Heart right ventricle (tissue), 16 donors: ENCODE measurements around the gene CASP2. TPM values are rescaled to one million over a fixed set of nuclear protein-coding genes. Genes with fewer than 3 reads are reported as not detected.

Source experiments
- ATAC-seq, 8 donors: fragments of 200-7000 bp; cut with Tn5 transposase; one replicate each; pipeline ENCODE4 v1.9.1; 2020; ENCODE audit warnings: mild to moderate bottlenecking in 8 of 8, moderate library complexity in 8 of 8, moderate number of reproducible peaks in 1 of 8
- DNase-seq, 2 donors: peaks; one replicate each; pipeline ENCODE4 v3.0.0-alpha.2; 2020
- H3K27ac ChIP-seq, 10 donors: fragments of 200-600 bp; sonication (generic) in 2 of 10; one replicate each; pipeline versions ENCODE4 v1.5.0 to v1.8.0; 2020 to 2022; ENCODE audit warnings: mild to moderate bottlenecking in 3 of 10
- H3K27me3 ChIP-seq, 7 donors: fragments of 200-600 bp; one replicate each; pipeline ENCODE4 v1.8.0; 2021 to 2022; ENCODE audit warnings: mild to moderate bottlenecking in 2 of 7
- H3K36me3 ChIP-seq, 9 donors: fragments of 200-600 bp; sonication (generic) in 1 of 9; one replicate each; pipeline versions ENCODE4 v1.5.0 to v1.8.0; 2020 to 2022; ENCODE audit warnings: mild to moderate bottlenecking in 2 of 9
- H3K4me1 ChIP-seq, 9 donors: fragments of 200-600 bp; sonication (generic) in 1 of 9; one replicate each; pipeline versions ENCODE4 v1.5.0 to v1.8.0; 2020 to 2022; ENCODE audit warnings: mild to moderate bottlenecking in 4 of 9
- H3K4me3 ChIP-seq, 10 donors: fragments of 200-600 bp; sonication (generic) in 2 of 10; one replicate each; pipeline versions ENCODE4 v1.5.0 to v1.8.0; 2020 to 2022; ENCODE audit warnings: mild to moderate bottlenecking in 7 of 10, moderate library complexity in 2 of 10
- H3K9me3 ChIP-seq, 11 donors: fragments of 200-600 bp in 10 of 11; sonication (generic) in 2 of 11; one replicate each; pipeline versions ENCODE4 v1.5.0 to v1.8.0; 2013 to 2022; ENCODE audit warnings: mild to moderate bottlenecking in 2 of 11, control low read depth in 1 of 11, moderate library complexity in 1 of 11
- CTCF ChIP-seq, 9 donors: fragments of 200-600 bp; sonication (generic) in 2 of 9; IDR thresholded peaks; one replicate each; pipeline versions ENCODE4 v1.5.0 to v1.8.0; 2021 to 2022; ENCODE audit warnings: antibody characterized with exemption in 9 of 9, mild to moderate bottlenecking in 5 of 9, moderate library complexity in 1 of 9
- WGBS, 2 donors: extraction: QIAGEN DNeasy Blood & Tissue Kit; methylation state at CpG; one replicate each; pipeline ENCODE4 v1.1.7; 2013; ENCODE audit warnings: inconsistent platforms in 1 of 2; 5-methylcytosine and 5-hydroxymethylcytosine counted together
- intact Hi-C, 10 donors: fragments of 100-400 bp; cut with DNase I; formaldehyde crosslinking; loops; one replicate each; pipeline versions ENCODE4 v1.11.1 to v1.14.2; 2022
- polyA plus RNA-seq, 2 donors: library from polyadenylated mRNA; stranded (reverse); fragments of 200-250 nt; gene quantifications; one replicate each; pipeline ENCODE4 v1.2.3, GENCODE V29; 2013
- total RNA-seq, 10 donors: library from RNA; stranded (reverse); fragmentation: NEBNext Ultra II Directional in 3 of 10; extraction: Animal tissue kit (Norgen Biotek cat#: 25700) in 3 of 10; gene quantifications; one replicate each; pipeline versions ENCODE4 v1.2.1 to v1.2.4, GENCODE V29; 2021 to 2023
- donor health status: Arrhythmogenic right ventricular cardiomyopathy.
- donor health status: ischemic (EF 13 %, LVEDD 7.1; RV severe dilation, severe dysfunction).
- donor health status: healthy with polysubstance abuse.
- donor health status: DM: no; HTN: yes; CAD: no.
- donor health status: DM: no; HTN: no; CAD: no.
- donor health status: ischemic (EF 25% LVEDD 6.9; RV normal size, moderate dysfunction).
- donor health status: ischemic (EF 25% LVEDD 5.7; RV mildly dilated, moderate dysfunction).
- donor health status: healthy.
- donor health status: DM: yes; HTN: yes; CAD: no.
- donor health status: Ischemic cardiomyopathy.
- donor health status: ischemic (EF 35%, LVEDD 5.7; RV mildly dilated, moderate dysfunction).
- donor health status: nonischemic (EF 11% LVEDD 7.7; RV severe dilation, severe dysfunction).
- donor health status: DM: yes; HTN: yes; CAD: no.
- donor health status: PGD.
- donor health status: ischemic (EF 29% LVEDD 5.4; RV normal size, mild dysfunction).
- donor health status: nonischemic (EF 23%, LVEDD 6.1; RV moderate dilation, normal function).

CASP2 gene
- total and polyA plus RNA-seq, 12 donors: 4.4 to 13.9 (median 9.4) TPM

- Histone ChIP-seq H3K4me1 (peaks cover 0 to 17% (median 0%) of the 10 kb centered on the region in 9 donors), H3K9me3 (no peaks in the 10 kb centered on the region), H3K27me3 (no peaks in the 10 kb centered on the region), H3K36me3 (no peaks in the 10 kb centered on the region), H3K27ac (no peak within 1 kb of the TSS), H3K4me3 (no peak within 1 kb of the TSS)
- TF ChIP-seq CTCF (IDR thresholded peaks at IDR 0.05): no peak
- intact Hi-C loops: loop anchor here in 1 of 10 donors (10.0 kb wide), 1 partner anchor 99 kb away; no protein-coding TSS in a partner anchor
- 62 to 69% methylated on average over 5 of the region's 5 CpGs for WGBS, 2 donors
- DNase-seq: no peak
- ATAC-seq: no peak
Measured at GRCh38 chr7:143315776-143316175, 27.6 kb downstream of the CASP2 start, which contains the start of gene CLCN1. TSS of gene CLCN1 (plus strand) at chr7:143316111. CDS start at chr7:143316213, 102 bp downstream.

- H3K27ac ChIP-seq: no peak overlapping the region
- no peaks in the 10 kb centered on the region for H3K36me3 ChIP-seq
- no peaks in the 10 kb centered on the region for H3K9me3 ChIP-seq
- no peak for ATAC-seq
- intact Hi-C loops: loop anchor here in 1 of 10 donors (10.0 kb wide), 1 partner anchor 98 kb away; no protein-coding TSS in a partner anchor
- WGBS, 2 donors: 87 to 90% methylated on average over 4 of the region's 4 CpGs
- DNase-seq: no peak
- H3K4me1 ChIP-seq: peaks cover 0 to 17% (median 0%) of the 10 kb centered on the region in 9 donors
- no peaks in the 10 kb centered on the region for H3K27me3 ChIP-seq
- H3K4me3 ChIP-seq: no peak overlapping the region
- TF ChIP-seq CTCF (IDR thresholded peaks at IDR 0.05): no peak
Measured at GRCh38 chr7:143316492-143316891, 28.3 kb downstream of the CASP2 start.

GRCh38 chr7:143318661-143319060 is 30.5 kb downstream of the CASP2 start:
- intact Hi-C loops: loop anchor here in 1 of 10 donors (10.0 kb wide), 1 partner anchor 96 kb away; no protein-coding TSS in a partner anchor
- ATAC-seq (peak; percentile 35 to 75 (median 50)), DNase-seq (peak in 1 of 2 donors; percentile 17)
- Histone ChIP-seq H3K4me3 (no peak overlapping the region), H3K36me3 (no peaks in the 10 kb centered on the region), H3K9me3 (no peaks in the 10 kb centered on the region), H3K4me1 (peaks cover 0 to 27% (median 3%) of the 10 kb centered on the region in 9 donors), H3K27ac (peak overlapping the region in 3 of 10 donors; percentile 23 to 61 (median 39)), H3K27me3 (no peaks in the 10 kb centered on the region)
- WGBS, 2 donors: 48 to 52% methylated on average over 5 of the region's 5 CpGs
- TF ChIP-seq CTCF (IDR thresholded peaks at IDR 0.05): peak in 2 of 9 donors; percentile 11 to 13

GRCh38 chr7:143320620-143321019 is 32.5 kb downstream of the CASP2 start:
- H3K9me3 ChIP-seq: no peaks in the 10 kb centered on the region
- H3K27ac ChIP-seq: no peak overlapping the region
- 71 to 76% methylated on average over 9 of the region's 9 CpGs for WGBS, 2 donors
- DNase-seq: no peak
- no peaks in the 10 kb centered on the region for H3K36me3 ChIP-seq
- no peaks in the 10 kb centered on the region for H3K27me3 ChIP-seq
- intact Hi-C loops: loop anchor here in 2 of 10 donors (10.0 kb wide), 2 partner anchors 54 to 94 kb away; no protein-coding TSS in a partner anchor
- H3K4me3 ChIP-seq: no peak overlapping the region
- peaks cover 0 to 18% (median 6%) of the 10 kb centered on the region in 9 donors for H3K4me1 ChIP-seq
- no peak for TF ChIP-seq CTCF (IDR thresholded peaks at IDR 0.05)
- no peak for ATAC-seq
